H1 (cell line): Measurements from ENCODE around the gene DNAJC9. TPM values are rescaled to one million over a fixed set of nuclear protein-coding genes. Genes with fewer than 3 reads are reported as not detected.

Experiments used
- CTCF ChIA-PET: fragments of 300-600 bp; sonication (Branson Sonifier 250); formaldehyde crosslinking; loops from one replicate; lab custom pipeline; 2021; ENCODE audit not compliant: partially characterized antibody; lab: Charles Lee
- POLR2A ChIA-PET: fragments of 300-600 bp; sonication (Branson Sonifier 250); formaldehyde crosslinking; loops from one replicate; lab custom pipeline; 2021; ENCODE audit warnings: inconsistent platforms; ENCODE audit not compliant: partially characterized antibody; lab: Charles Lee
- DNase-seq, 2 experiments: peaks; one replicate each; pipeline versions ENCODE4 v3.0.0 to v3.0.0-alpha.2; 2010 to 2022; ENCODE audit warnings: low spot score in 2 of 2, low read depth in 1 of 2, mixed read lengths in 1 of 2
- FAIRE-seq: peaks from 2 replicates; lab custom pipeline; 2011; peaks lifted over from hg19 to GRCh38; lab: Jason Lieb, UNC
- H2AFZ ChIP-seq: 2 replicates; pipeline ENCODE4 v1.8.1; 2012; ENCODE audit warnings: low read length, inconsistent platforms
- H2AK5ac ChIP-seq: 2 replicates; pipeline ENCODE4 v1.6.1; 2013; ENCODE audit warnings: low read depth, low read length
- H2BK120ac ChIP-seq: replicated peaks from 2 replicates; pipeline ENCODE3; 2013; ENCODE audit warnings: low read depth, low read length, inconsistent platforms
- H2BK12ac ChIP-seq: 2 replicates; pipeline ENCODE4 v1.6.1; 2013; ENCODE audit warnings: low read depth, low read length
- H2BK15ac ChIP-seq: 2 replicates; pipeline ENCODE4 v1.6.1; 2013; ENCODE audit warnings: low read length
- H2BK20ac ChIP-seq: 2 replicates; pipeline ENCODE4 v1.6.1; 2013; ENCODE audit warnings: low read length
- H2BK5ac ChIP-seq: 2 replicates; pipeline ENCODE4 v1.6.1; 2013; ENCODE audit warnings: low read depth, low read length
- H3K14ac ChIP-seq: 2 replicates; pipeline ENCODE4 v1.6.1; 2013; ENCODE audit warnings: inconsistent platforms; ENCODE audit not compliant: insufficient read length
- H3K18ac ChIP-seq: 2 replicates; pipeline ENCODE4 v1.6.1; 2013; ENCODE audit warnings: low read length; ENCODE audit errors: extremely low read depth
- H3K23ac ChIP-seq: 2 replicates; pipeline ENCODE4 v1.6.1; 2013; ENCODE audit warnings: inconsistent platforms; ENCODE audit not compliant: insufficient read length
- H3K23me2 ChIP-seq: 2 replicates; pipeline ENCODE4 v1.6.1; 2013; ENCODE audit warnings: low read depth, low read length
- H3K27ac ChIP-seq: 2 replicates; pipeline ENCODE4 v1.6.1; 2011; ENCODE audit warnings: low read depth, low read length, inconsistent platforms
- H3K27me3 ChIP-seq, 4 experiments: replicated peaks in 1 of 4; 1 replicate in 1 of 4; 2 replicates in 3 of 4; pipeline versions ENCODE4 v1.6.1 to v1.8.1; 2011 to 2013; ENCODE audit warnings: low read length in 3 of 4, mild to moderate bottlenecking in 3 of 4, inconsistent platforms in 2 of 4, mixed read lengths in 2 of 4, moderate library complexity in 1 of 4; ENCODE audit not compliant: control insufficient read depth in 3 of 4, insufficient read depth in 3 of 4; ENCODE audit errors: extremely low read depth in 1 of 4
- H3K36me3 ChIP-seq, 4 experiments: 2 replicates each; pipeline versions ENCODE4 v1.6.1 to v1.8.1; 2011 to 2013; ENCODE audit warnings: mild to moderate bottlenecking in 4 of 4, low read length in 3 of 4, moderate library complexity in 2 of 4, control low read depth in 1 of 4, inconsistent platforms in 1 of 4; ENCODE audit not compliant: insufficient read depth in 4 of 4, control insufficient read depth in 2 of 4
- H3K4ac ChIP-seq: replicated peaks from 2 replicates; pipeline ENCODE3; 2013; ENCODE audit warnings: low read length, low read depth, mixed read lengths, inconsistent platforms; ENCODE audit not compliant: insufficient read length
- H3K4me1 ChIP-seq, 4 experiments: replicated peaks in 1 of 4; 1 replicate in 1 of 4; 2 replicates in 3 of 4; pipeline versions ENCODE4 v1.6.1 to v1.8.1; 2011 to 2013; ENCODE audit warnings: low read length in 3 of 4, inconsistent platforms in 2 of 4, mixed read lengths in 1 of 4; ENCODE audit not compliant: insufficient read depth in 4 of 4, control insufficient read depth in 3 of 4
- H3K4me2 ChIP-seq, 2 experiments: 2 replicates each; pipeline versions ENCODE4 v1.6.1 to v1.8.1; 2011 to 2013; ENCODE audit warnings: low read depth in 2 of 2, low read length in 2 of 2, control low read depth in 1 of 2, inconsistent platforms in 1 of 2, mild to moderate bottlenecking in 1 of 2; ENCODE audit not compliant: insufficient read depth in 1 of 2
- H3K4me3 ChIP-seq, 4 experiments: fragments of 200-600, 300-600 bp in 1 of 4; sonication (generic), shearing (Covaris generic), sonication (Bioruptor Twin) in 1 of 4; 2 replicates each; pipeline versions ENCODE4 v1.5.1 to v1.8.1; 2011 to 2016; ENCODE audit warnings: low read length in 4 of 4, low read depth in 3 of 4, control low read depth in 2 of 4, inconsistent platforms in 2 of 4, mild to moderate bottlenecking in 2 of 4, mixed read lengths in 1 of 4, moderate library complexity in 1 of 4; ENCODE audit not compliant: insufficient read depth in 2 of 4; ENCODE audit errors: extremely low read depth in 1 of 4
- H3K56ac ChIP-seq: replicated peaks from 2 replicates; pipeline ENCODE3; 2013; ENCODE audit warnings: low read depth, mild to moderate bottlenecking, mixed read lengths, low read length, inconsistent platforms; ENCODE audit not compliant: insufficient read length
- H3K79me1 ChIP-seq: 2 replicates; pipeline ENCODE4 v1.6.1; 2013; ENCODE audit warnings: low read depth, low read length, control low read depth
- H3K79me2 ChIP-seq, 2 experiments: 2 replicates each; pipeline versions ENCODE4 v1.6.1 to v1.8.1; 2012 to 2013; ENCODE audit warnings: low read length in 2 of 2, mild to moderate bottlenecking in 2 of 2, inconsistent platforms in 1 of 2; ENCODE audit not compliant: insufficient read depth in 2 of 2, control insufficient read depth in 1 of 2
- H3K9ac ChIP-seq, 4 experiments: replicated peaks in 1 of 4; 1 replicate in 1 of 4; 2 replicates in 3 of 4; pipeline versions ENCODE4 v1.6.1 to v1.8.1; 2011 to 2013; ENCODE audit warnings: low read depth in 3 of 4, low read length in 3 of 4, control low read depth in 2 of 4, mild to moderate bottlenecking in 2 of 4, moderate library complexity in 2 of 4, inconsistent platforms in 1 of 4; ENCODE audit errors: extremely low read depth in 1 of 4
- H3K9me3 ChIP-seq, 2 experiments: 2 replicates each; pipeline versions ENCODE4 v1.6.1 to v1.8.1; 2012 to 2013; ENCODE audit warnings: mild to moderate bottlenecking in 2 of 2, moderate library complexity in 2 of 2, control low read depth in 1 of 2, inconsistent platforms in 1 of 2, low read depth in 1 of 2, low read length in 1 of 2, mixed read lengths in 1 of 2; ENCODE audit not compliant: insufficient read depth in 2 of 2
- H4K20me1 ChIP-seq, 2 experiments: replicated peaks in 1 of 2; 2 replicates each; pipeline versions ENCODE3 to v1.8.1; 2011 to 2013; ENCODE audit warnings: inconsistent platforms in 2 of 2, low read length in 2 of 2, mild to moderate bottlenecking in 1 of 2; ENCODE audit not compliant: insufficient read depth in 2 of 2, control insufficient read depth in 1 of 2
- H4K5ac ChIP-seq: 2 replicates; pipeline ENCODE4 v1.6.1; 2013; ENCODE audit warnings: low read length, low read depth, mixed read lengths, inconsistent platforms; ENCODE audit not compliant: insufficient read length
- H4K8ac ChIP-seq: 2 replicates; pipeline ENCODE4 v1.8.0; 2013; ENCODE audit warnings: mild to moderate bottlenecking, moderate library complexity, low read length, inconsistent platforms; ENCODE audit not compliant: insufficient read depth; ENCODE audit errors: extremely low read depth
- H4K91ac ChIP-seq: replicated peaks from 2 replicates; pipeline ENCODE3; 2013; ENCODE audit warnings: low read length, mixed read lengths, inconsistent platforms; ENCODE audit not compliant: insufficient read length
- ASH2L ChIP-seq: fragments of 200-600, 300-600 bp; sonication (generic); IDR thresholded peaks from one replicate; pipeline ENCODE4 v1.7.1; 2017; ENCODE audit warnings: low read length
- GTF2F1 ChIP-seq: IDR thresholded peaks from 2 replicates; pipeline ENCODE4 v1.6.1; 2012; ENCODE audit warnings: low read depth, low read length, improper control_type of control experiment, borderline replicate concordance
- HDAC6 ChIP-seq: IDR thresholded peaks from one replicate; pipeline ENCODE4 v1.7.1; 2012; ENCODE audit warnings: low read depth, mild to moderate bottlenecking, inconsistent platforms, low read length, moderate library complexity
- RAD21 ChIP-seq, 2 experiments: IDR thresholded peaks in 1 of 2; conservative IDR thresholded peaks in 1 of 2; 2 replicates each; pipeline ENCODE4 v1.6.1; 2011; ENCODE audit warnings: low read depth in 2 of 2, low read length in 2 of 2, improper control_type of control experiment in 1 of 2, inconsistent platforms in 1 of 2, mild to moderate bottlenecking in 1 of 2, moderate library complexity in 1 of 2
- TAF1 ChIP-seq: IDR thresholded peaks from 2 replicates; pipeline ENCODE4 v1.6.1; 2011; ENCODE audit warnings: mild to moderate bottlenecking, low read depth, low read length
- TBP ChIP-seq: IDR thresholded peaks from 2 replicates; pipeline ENCODE4 v1.6.1; 2011; ENCODE audit warnings: low read depth, low read length, improper control_type of control experiment
- YY1 ChIP-seq: IDR thresholded peaks from 2 replicates; pipeline ENCODE4 v1.6.1; 2011; ENCODE audit warnings: low read depth, mild to moderate bottlenecking, low read length
- ZNF274 ChIP-seq: IDR thresholded peaks from 2 replicates; pipeline ENCODE4 v1.7.0; 2012; ENCODE audit warnings: low read length, borderline replicate concordance; ENCODE audit errors: extremely low read depth
- WGBS, 2 experiments: shearing (Covaris generic) in 1 of 2; methylation state at CpG; one replicate each; pipeline versions ENCODE4 v1.1.6 to v1.1.7; 2013 to 2015; ENCODE audit warnings: low lambda C conversion rate in 2 of 2, mixed read lengths in 2 of 2, inconsistent platforms in 1 of 2, low coverage in 1 of 2, missing lambda C conversion rate in 1 of 2; ENCODE audit not compliant: insufficient replicate concordance in 2 of 2, insufficient coverage in 1 of 2, insufficient read length in 1 of 2; ENCODE audit errors: extremely low coverage in 1 of 2, missing lambda C conversion rate in 1 of 2; 5-methylcytosine and 5-hydroxymethylcytosine counted together
- polyA plus RNA-seq, 7 experiments: library from polyadenylated mRNA; depleted of rRNA in 3 of 7; stranded (reverse) in 5 of 7; unstranded in 2 of 7; fragments of >200 nt in 5 of 7; fragments of 200-250 nt in 2 of 7; gene quantifications; 1 replicate in 5 of 7; 2 replicates in 1 of 7; 4 replicates in 1 of 7; pipeline versions ENCODE4 v1.2.1 to v1.2.3, GENCODE V29; 2011 to 2013; ENCODE audit warnings: missing spikeins in 2 of 7, mixed read lengths in 2 of 7
- total RNA-seq: library from RNA; stranded (reverse); fragmentation: NEBNext Ultra II Directional; extraction: Animal tissue kit (Norgen Biotek cat#: 25700); gene quantifications from 2 replicates; pipeline ENCODE4 v1.2.1, GENCODE V29; 2021
- TF ChIP-seq, protein P1 (sequence below), 3 experiments: IDR thresholded peaks; 1 replicate in 2 of 3; 2 replicates in 1 of 3; pipeline versions ENCODE4 v1.5.1 to v1.6.1; 2011; ENCODE audit warnings: low read length in 3 of 3, mild to moderate bottlenecking in 3 of 3, inconsistent platforms in 2 of 3, low read depth in 1 of 3, moderate library complexity in 1 of 3; ENCODE audit not compliant: insufficient read depth in 1 of 3; ENCODE audit errors: control extremely low read depth in 1 of 3

Gene DNAJC9
- total and polyA plus RNA-seq, 2 of the 8 experiments (the other 6 are each of a cell fraction or from before 2014, with no cell fraction given), result 26.0 to 32.2 TPM

DNA sequence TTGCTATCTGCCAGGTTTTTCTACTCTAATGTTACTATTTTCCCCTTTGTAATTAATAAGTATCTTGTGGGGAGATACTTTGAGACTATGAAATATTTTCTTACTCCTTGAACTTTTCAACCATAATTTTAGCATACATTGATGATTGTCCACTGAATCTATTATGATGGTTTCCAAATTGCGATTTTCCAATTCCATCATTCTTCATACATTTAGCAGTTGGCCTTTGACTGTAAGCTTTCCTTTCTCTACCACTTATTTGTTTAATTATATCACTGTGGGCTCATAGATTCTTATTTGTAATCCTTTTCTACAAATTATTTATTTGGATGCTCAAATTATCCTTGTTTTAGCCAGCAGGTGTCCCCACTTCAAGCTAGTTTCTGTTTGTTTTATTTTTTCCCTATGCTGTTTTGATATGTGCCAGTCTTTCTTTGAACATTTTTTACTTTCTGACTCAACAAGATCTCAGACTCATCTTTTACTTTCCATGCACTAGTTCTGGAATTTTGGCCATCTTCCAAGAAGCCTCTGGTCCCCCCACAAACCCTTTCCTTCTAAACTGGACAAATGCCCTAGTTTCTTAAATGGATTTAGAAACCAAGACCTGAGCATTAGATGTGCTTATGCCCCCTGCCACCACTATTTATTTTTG lies 16.8 kb upstream of the DNAJC9 start:
- no peak overlapping the region for H3K27ac ChIP-seq
- no peak overlapping the region for H2BK120ac ChIP-seq
- no peak overlapping the region for H3K18ac ChIP-seq
- FAIRE-seq, result peak; percentile 28
- no peak overlapping the region for H4K5ac ChIP-seq
- TF ChIP-seq GTF2F1, result no peak
- no peak for TF ChIP-seq HDAC6
- TF ChIP-seq RAD21 (IDR thresholded peaks at IDR 0.05 in 1 of 2, conservative IDR thresholded peaks at IDR 0.05 in 1 of 2; ENCODE audit: low read depth in 2 of 2, low read length in 2 of 2), result peak; percentile 35 to 40; a peak in 3 of 4 replicates
- no peak for TF ChIP-seq ASH2L
- no peak for TF ChIP-seq YY1
- TF ChIP-seq TBP, result no peak
- no peak for TF ChIP-seq TAF1
- no peak for TF ChIP-seq ZNF274
- TF ChIP-seq, protein P1, sequence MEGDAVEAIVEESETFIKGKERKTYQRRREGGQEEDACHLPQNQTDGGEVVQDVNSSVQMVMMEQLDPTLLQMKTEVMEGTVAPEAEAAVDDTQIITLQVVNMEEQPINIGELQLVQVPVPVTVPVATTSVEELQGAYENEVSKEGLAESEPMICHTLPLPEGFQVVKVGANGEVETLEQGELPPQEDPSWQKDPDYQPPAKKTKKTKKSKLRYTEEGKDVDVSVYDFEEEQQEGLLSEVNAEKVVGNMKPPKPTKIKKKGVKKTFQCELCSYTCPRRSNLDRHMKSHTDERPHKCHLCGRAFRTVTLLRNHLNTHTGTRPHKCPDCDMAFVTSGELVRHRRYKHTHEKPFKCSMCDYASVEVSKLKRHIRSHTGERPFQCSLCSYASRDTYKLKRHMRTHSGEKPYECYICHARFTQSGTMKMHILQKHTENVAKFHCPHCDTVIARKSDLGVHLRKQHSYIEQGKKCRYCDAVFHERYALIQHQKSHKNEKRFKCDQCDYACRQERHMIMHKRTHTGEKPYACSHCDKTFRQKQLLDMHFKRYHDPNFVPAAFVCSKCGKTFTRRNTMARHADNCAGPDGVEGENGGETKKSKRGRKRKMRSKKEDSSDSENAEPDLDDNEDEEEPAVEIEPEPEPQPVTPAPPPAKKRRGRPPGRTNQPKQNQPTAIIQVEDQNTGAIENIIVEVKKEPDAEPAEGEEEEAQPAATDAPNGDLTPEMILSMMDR (IDR thresholded peaks at IDR 0.05; ENCODE audit: control extremely low read depth in 1 of 3, insufficient read depth in 1 of 3, low read depth in 1 of 3, low read length in 3 of 3), result peak in 1 of 3 experiments; percentile 21; a peak in 2 of 4 replicates
- no peak overlapping the region for H4K8ac ChIP-seq
- no peak overlapping the region for H2BK15ac ChIP-seq
- H3K56ac ChIP-seq, result no peak overlapping the region
- no peak overlapping the region for H4K91ac ChIP-seq
- no peak overlapping the region for H3K23ac ChIP-seq
- H3K4me3 ChIP-seq, result no peak overlapping the region
- 39% methylated on average over 1 of the region's 1 CpG; no CpG with 5 or more reads in 1 of the 2 experiments for WGBS, 2 experiments
- H4K20me1 ChIP-seq, result no peaks in the 10 kb centered on the region
- H3K36me3 ChIP-seq, result no peaks in the 10 kb centered on the region
- no peak overlapping the region for H3K4me2 ChIP-seq
- DNase-seq, result no peak
- no peak overlapping the region for H3K14ac ChIP-seq
- no peak overlapping the region for H3K9ac ChIP-seq
- H3K4ac ChIP-seq, result no peak overlapping the region
- H3K23me2 ChIP-seq, result no peaks in the 10 kb centered on the region
- peaks cover 3 to 5% of the 10 kb centered on the region in 2 experiments; a peak in 1 of 4 replicates for H3K9me3 ChIP-seq
- no peak overlapping the region for H2AK5ac ChIP-seq
- ChIA-PET POLR2A (interaction anchor here (1.8 to 2.6 kb wide), 2 partner anchors 9 to 17 kb away, joined by 7 to 8 read pairs; partner anchors contain the start of gene DNAJC9), CTCF (interaction anchor here (0.6 to 2.5 kb wide), 14 partner anchors 9 to 121 kb away, joined by 3 to 18 read pairs (median 4); partner anchors contain the start of gene MRPS16)
- no peaks in the 10 kb centered on the region for H3K79me2 ChIP-seq
- H2BK12ac ChIP-seq, result no peak overlapping the region
- H3K27me3 ChIP-seq, result no peaks in the 10 kb centered on the region
- no peaks in the 10 kb centered on the region for H3K79me1 ChIP-seq
- H3K4me1 ChIP-seq, result no peaks in the 10 kb centered on the region
- H2BK20ac ChIP-seq, result no peak overlapping the region
- H2AFZ ChIP-seq, result no peak overlapping the region
- H2BK5ac ChIP-seq, result no peak overlapping the region
